Measurements from ENCODE around the gene TMOD2.

Gene TMOD2

DNA sequence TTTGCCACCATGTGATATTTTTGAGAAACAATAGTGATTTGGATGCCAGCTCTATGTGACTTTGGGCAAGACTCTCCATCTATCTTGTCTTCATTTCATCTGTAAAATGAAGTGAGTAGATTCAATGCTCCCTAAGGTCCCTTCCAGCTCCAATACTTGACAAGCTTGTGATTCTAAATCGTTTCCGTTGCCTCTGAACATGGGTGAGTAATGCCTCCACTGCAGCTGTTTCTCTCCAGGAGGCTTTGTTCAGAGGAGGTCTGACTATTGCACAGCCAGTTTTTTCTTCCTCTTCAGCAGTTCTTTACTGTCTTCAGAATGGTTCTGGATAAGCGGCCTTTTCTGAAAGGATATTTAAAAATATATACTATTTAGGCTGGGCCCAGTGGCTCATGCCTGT, 63.2 kb downstream of the TMOD2 start:
- no CpG with 5 or more reads among the region's 3 CpGs for WGBS (ENCODE audit: insufficient coverage, insufficient read length)
- H3K4me3 ChIP-seq (ENCODE audit: low read length), result no peak overlapping the region
- DNase-seq (ENCODE audit: low read depth, low spot score), result no peak
- no peaks in the 10 kb centered on the region for H3K9me3 ChIP-seq (ENCODE audit: control insufficient read depth, insufficient read depth, low read length)
- H3K27ac ChIP-seq (ENCODE audit: low read length), result no peak overlapping the region
- H3K4me1 ChIP-seq (ENCODE audit: control insufficient read depth, insufficient read depth, low read length), result no peaks in the 10 kb centered on the region
- no peaks in the 10 kb centered on the region for H3K36me3 ChIP-seq (ENCODE audit: control insufficient read depth, insufficient read depth, low read length)
- H3K27me3 ChIP-seq (ENCODE audit: control insufficient read depth, insufficient read depth, low read length), result no peaks in the 10 kb centered on the region

DNA sequence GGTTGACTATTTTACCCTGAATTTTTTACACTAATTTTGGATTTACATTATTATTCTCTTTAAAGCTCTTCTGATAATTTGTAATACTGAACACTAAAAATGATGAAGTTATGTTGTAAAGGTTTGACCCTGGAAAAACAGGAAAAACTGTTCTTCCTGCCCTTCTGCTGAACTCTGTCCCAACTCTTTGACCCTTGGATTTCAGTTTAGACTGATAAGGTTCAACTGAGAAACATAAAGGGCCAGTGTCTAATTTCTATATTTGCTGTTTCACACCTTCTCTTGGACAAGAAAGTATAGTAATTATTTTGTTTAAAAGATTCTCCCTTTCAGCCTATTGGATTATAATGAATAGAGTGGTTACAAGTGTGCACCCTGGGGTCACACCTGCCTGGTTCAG, 65.2 kb downstream of the TMOD2 start:
- no peaks in the 10 kb centered on the region for H3K36me3 ChIP-seq (ENCODE audit: control insufficient read depth, insufficient read depth, low read length)
- no peaks in the 10 kb centered on the region for H3K27me3 ChIP-seq (ENCODE audit: control insufficient read depth, insufficient read depth, low read length)
- no peak overlapping the region for H3K4me3 ChIP-seq (ENCODE audit: low read length)
- H3K9me3 ChIP-seq (ENCODE audit: control insufficient read depth, insufficient read depth, low read length), result no peaks in the 10 kb centered on the region
- DNase-seq (ENCODE audit: low read depth, low spot score), result no peak
- no peaks in the 10 kb centered on the region for H3K4me1 ChIP-seq (ENCODE audit: control insufficient read depth, insufficient read depth, low read length)
- H3K27ac ChIP-seq (ENCODE audit: low read length), result no peak overlapping the region

DNA sequence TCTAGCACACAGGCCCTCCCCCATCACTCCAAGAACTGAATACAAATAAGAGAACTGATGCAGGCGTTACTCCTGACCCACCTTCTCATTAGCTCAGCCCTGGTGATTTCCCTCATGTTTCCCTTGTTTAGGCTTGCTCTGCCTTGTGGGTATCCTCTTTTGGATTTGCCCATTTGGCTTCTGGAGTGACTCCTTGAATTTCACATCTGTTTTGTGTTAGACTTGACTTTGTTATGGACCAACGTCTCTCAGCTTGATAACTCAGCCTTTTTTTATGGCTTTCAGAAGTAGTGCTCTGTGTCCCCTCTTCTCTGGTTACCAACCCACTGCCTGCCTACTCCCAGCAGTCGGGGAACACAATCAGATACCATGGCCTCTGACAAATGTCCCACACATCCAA, 66.8 kb downstream of the TMOD2 start:
- no peak overlapping the region for H3K4me3 ChIP-seq (ENCODE audit: low read length)
- no CpG with 5 or more reads among the region's 3 CpGs for WGBS (ENCODE audit: insufficient coverage, insufficient read length)
- no peak overlapping the region for H3K27ac ChIP-seq (ENCODE audit: low read length)
- H3K27me3 ChIP-seq (ENCODE audit: control insufficient read depth, insufficient read depth, low read length), result no peaks in the 10 kb centered on the region
- no peaks in the 10 kb centered on the region for H3K4me1 ChIP-seq (ENCODE audit: control insufficient read depth, insufficient read depth, low read length)
- H3K36me3 ChIP-seq (ENCODE audit: control insufficient read depth, insufficient read depth, low read length), result no peaks in the 10 kb centered on the region
- no peak for DNase-seq (ENCODE audit: low read depth, low spot score)
- H3K9me3 ChIP-seq (ENCODE audit: control insufficient read depth, insufficient read depth, low read length), result no peaks in the 10 kb centered on the region

DNA sequence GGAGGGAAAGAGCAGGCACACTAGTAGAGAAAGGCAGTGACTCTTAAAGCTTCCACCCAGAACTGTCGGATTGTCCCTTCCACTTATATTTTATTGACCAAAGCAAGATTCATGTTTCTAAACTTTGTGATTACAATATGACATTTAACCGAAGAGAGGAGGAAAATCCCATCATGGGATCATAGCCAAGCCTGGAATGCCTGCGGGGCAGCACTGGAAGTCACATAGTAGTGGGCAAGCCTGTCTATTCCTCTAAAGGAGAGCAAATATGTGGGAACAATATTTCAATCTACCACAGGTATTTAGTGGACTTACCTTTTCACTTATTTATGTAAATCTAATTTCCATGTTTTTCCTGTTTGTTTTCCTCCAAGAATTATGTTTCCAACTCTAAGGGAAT, 74.3 kb downstream of the TMOD2 start:
- Histone ChIP-seq H3K4me3 (ENCODE audit: low read length) (no peak overlapping the region), H3K36me3 (ENCODE audit: control insufficient read depth, insufficient read depth, low read length) (no peaks in the 10 kb centered on the region), H3K9me3 (ENCODE audit: control insufficient read depth, insufficient read depth, low read length) (no peaks in the 10 kb centered on the region), H3K27ac (ENCODE audit: low read length) (no peak overlapping the region), H3K27me3 (ENCODE audit: control insufficient read depth, insufficient read depth, low read length) (no peaks in the 10 kb centered on the region), H3K4me1 (ENCODE audit: control insufficient read depth, insufficient read depth, low read length) (no peaks in the 10 kb centered on the region)
- DNase-seq (ENCODE audit: low read depth, low spot score), result no peak
- WGBS (ENCODE audit: insufficient coverage, insufficient read length), result no CpG with 5 or more reads among the region's 3 CpGs

DNA sequence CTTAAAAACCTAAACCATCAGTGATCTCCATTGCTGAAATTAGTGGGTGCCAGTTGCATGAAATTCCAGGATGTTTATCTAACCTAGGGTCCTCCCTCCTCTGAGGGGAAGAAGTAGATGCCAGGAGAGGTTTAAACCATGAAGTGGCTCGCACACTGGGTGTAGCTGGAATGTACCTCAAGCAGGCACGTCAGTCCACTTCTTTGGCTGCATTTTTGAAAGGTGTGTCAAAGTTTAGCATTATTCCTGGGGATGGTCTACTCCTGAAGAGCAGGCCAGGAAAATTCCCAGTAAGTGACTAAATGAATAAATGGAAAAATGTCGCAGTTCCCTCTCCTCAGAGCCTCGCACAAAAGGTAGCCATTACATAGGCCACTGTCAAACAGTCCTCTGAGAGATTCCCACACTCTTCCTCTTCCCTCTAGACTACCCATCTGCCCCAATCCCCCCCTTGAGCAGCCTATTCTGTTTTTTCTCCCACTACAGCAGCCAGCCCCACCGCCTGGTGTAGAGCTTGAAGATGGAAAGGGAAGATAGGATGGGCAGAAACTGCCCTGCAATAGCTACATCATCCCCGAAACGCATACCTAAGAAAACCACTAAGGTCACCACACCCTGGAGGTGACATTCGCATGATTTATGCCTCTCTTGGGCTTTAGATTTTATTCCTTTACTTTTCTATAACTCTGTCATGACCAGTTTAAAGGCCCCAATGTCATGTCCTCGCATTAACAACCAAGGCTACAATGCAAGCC, 77.4 kb downstream of the TMOD2 start:
- no peaks in the 10 kb centered on the region for H3K4me1 ChIP-seq (ENCODE audit: control insufficient read depth, insufficient read depth, low read length)
- no peaks in the 10 kb centered on the region for H3K36me3 ChIP-seq (ENCODE audit: control insufficient read depth, insufficient read depth, low read length)
- WGBS (ENCODE audit: insufficient coverage, insufficient read length), result no CpG with 5 or more reads among the region's 9 CpGs
- H3K27ac ChIP-seq (ENCODE audit: low read length), result no peak overlapping the region
- no peak overlapping the region for H3K4me3 ChIP-seq (ENCODE audit: low read length)
- no peaks in the 10 kb centered on the region for H3K27me3 ChIP-seq (ENCODE audit: control insufficient read depth, insufficient read depth, low read length)
- no peak for DNase-seq (ENCODE audit: low read depth, low spot score)
- H3K9me3 ChIP-seq (ENCODE audit: control insufficient read depth, insufficient read depth, low read length), result no peaks in the 10 kb centered on the region

DNA sequence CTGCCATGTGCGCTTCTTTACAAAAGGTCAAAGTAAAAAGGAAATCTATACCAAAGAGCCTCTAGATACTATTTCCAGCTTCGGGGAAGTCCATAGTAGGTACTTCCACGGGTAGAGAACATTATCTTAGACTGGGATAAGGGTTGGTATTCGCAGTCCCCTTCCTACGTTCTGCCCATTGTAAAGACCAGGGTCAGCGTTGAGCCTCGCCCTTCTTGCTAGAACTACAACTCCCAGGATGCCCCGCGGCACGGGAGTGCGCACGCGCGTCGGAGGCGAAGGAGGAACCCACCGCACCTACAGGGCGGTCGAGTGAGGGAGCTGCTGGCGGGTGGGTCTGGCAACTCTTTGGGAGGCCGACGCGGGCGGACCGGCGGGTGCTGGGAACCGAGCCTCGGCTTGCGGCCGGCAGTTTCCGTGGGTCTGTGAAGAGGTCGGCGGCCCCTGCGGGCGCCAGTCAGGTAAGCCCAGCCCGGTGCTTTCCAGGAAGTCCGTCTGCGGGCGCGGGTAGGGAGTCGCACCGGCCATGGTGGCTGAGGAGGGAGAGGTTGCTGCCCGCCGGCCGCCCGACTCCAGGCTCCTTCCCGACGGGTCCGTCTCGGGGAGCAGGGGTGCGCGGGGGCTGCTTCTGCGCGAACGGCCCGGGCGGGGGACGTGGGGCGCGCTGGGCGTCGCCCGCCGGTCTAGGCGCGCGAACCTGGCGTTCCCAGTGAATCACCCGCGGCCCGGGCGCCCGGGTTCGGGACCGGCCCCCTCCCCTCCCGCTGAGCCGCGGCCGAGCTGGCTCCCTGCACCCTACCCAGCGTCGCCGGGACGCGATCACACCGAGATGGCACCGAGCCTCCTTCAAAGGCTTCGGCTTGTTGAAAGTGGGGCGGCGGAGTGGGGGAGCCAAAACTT, 78.2 kb downstream of the TMOD2 start, which contains the start of gene TMOD3:
Gene TMOD3 (plus strand): TSS at position 278 of the 900 bp plus-strand sequence. CDS start 33,232 bp downstream, outside the sequence.
- DNase-seq (ENCODE audit: low read depth, low spot score), result peak; percentile 78
- Histone ChIP-seq H3K4me3 (ENCODE audit: low read length) (peak within 1 kb of the TSS; percentile 80), H3K4me1 (ENCODE audit: control insufficient read depth, insufficient read depth, low read length) (0 out of 2 replicates have a peak, but pooled peaks cover under 1% of the 10 kb centered on the region), H3K27me3 (ENCODE audit: control insufficient read depth, insufficient read depth, low read length) (no peaks in the 10 kb centered on the region), H3K9me3 (ENCODE audit: control insufficient read depth, insufficient read depth, low read length) (no peaks in the 10 kb centered on the region), H3K27ac (ENCODE audit: low read length) (no peak within 1 kb of the TSS), H3K36me3 (ENCODE audit: control insufficient read depth, insufficient read depth, low read length) (no peaks in the 10 kb centered on the region)
- no CpG with 5 or more reads among the region's 89 CpGs for WGBS (ENCODE audit: insufficient coverage, insufficient read length)

GRCh38 chr15:51830276-51830806, 78.9 kb downstream of the TMOD2 start:
- WGBS (ENCODE audit: insufficient coverage, insufficient read length), result no CpG with 5 or more reads among the region's 8 CpGs
- Histone ChIP-seq H3K4me1 (ENCODE audit: control insufficient read depth, insufficient read depth, low read length) (0 out of 2 replicates have a peak, but pooled peaks cover 1% of the 10 kb centered on the region), H3K9me3 (ENCODE audit: control insufficient read depth, insufficient read depth, low read length) (no peaks in the 10 kb centered on the region), H3K36me3 (ENCODE audit: control insufficient read depth, insufficient read depth, low read length) (no peaks in the 10 kb centered on the region), H3K27ac (ENCODE audit: low read length) (no peak overlapping the region), H3K4me3 (ENCODE audit: low read length) (peak overlapping the region; percentile 80), H3K27me3 (ENCODE audit: control insufficient read depth, insufficient read depth, low read length) (no peaks in the 10 kb centered on the region)
- no peak for DNase-seq (ENCODE audit: low read depth, low spot score)

DNA sequence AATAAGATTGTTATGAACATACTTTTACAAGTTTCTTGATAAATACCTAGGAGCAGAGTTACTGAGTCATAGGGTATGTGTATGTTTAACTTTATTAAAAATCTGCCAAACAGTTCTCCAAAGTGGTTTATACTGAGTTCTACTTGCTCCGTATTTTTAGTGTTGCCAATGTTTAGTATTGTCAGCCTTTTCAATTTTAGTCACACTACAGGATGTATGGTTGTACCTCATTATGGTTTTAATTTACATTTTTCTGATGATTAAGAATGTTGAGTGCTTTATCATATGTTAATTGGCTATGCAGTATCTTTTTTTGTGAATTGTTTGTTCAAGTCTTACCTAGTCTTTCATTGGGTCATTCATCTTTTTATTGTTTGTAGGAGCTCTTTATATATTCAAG, 82.4 kb downstream of the TMOD2 start:
- Histone ChIP-seq H3K27me3 (ENCODE audit: control insufficient read depth, insufficient read depth, low read length) (no peaks in the 10 kb centered on the region), H3K27ac (ENCODE audit: low read length) (no peak overlapping the region), H3K4me3 (ENCODE audit: low read length) (no peak overlapping the region), H3K36me3 (ENCODE audit: control insufficient read depth, insufficient read depth, low read length) (no peaks in the 10 kb centered on the region), H3K9me3 (ENCODE audit: control insufficient read depth, insufficient read depth, low read length) (no peaks in the 10 kb centered on the region), H3K4me1 (ENCODE audit: control insufficient read depth, insufficient read depth, low read length) (0 out of 2 replicates have a peak, but pooled peaks cover 1% of the 10 kb centered on the region)
- no CpG with 5 or more reads among the region's 1 CpG for WGBS (ENCODE audit: insufficient coverage, insufficient read length)
- DNase-seq (ENCODE audit: low read depth, low spot score), result no peak

- Histone ChIP-seq H3K4me3 (ENCODE audit: low read length) (no peak overlapping the region), H3K36me3 (ENCODE audit: control insufficient read depth, insufficient read depth, low read length) (no peaks in the 10 kb centered on the region), H3K9me3 (ENCODE audit: control insufficient read depth, insufficient read depth, low read length) (no peaks in the 10 kb centered on the region), H3K27ac (ENCODE audit: low read length) (no peak overlapping the region), H3K4me1 (ENCODE audit: control insufficient read depth, insufficient read depth, low read length) (peaks cover 2% of the 10 kb centered on the region; the same call in 1 of the 2 replicates), H3K27me3 (ENCODE audit: control insufficient read depth, insufficient read depth, low read length) (no peaks in the 10 kb centered on the region)
- WGBS (ENCODE audit: insufficient coverage, insufficient read length), result no CpG with 5 or more reads among the region's 4 CpGs
- DNase-seq (ENCODE audit: low read depth, low spot score), result no peak
Measured at GRCh38 chr15:51837792-51838251, 86.4 kb downstream of the TMOD2 start.

- Histone ChIP-seq H3K36me3 (ENCODE audit: control insufficient read depth, insufficient read depth, low read length) (no peaks in the 10 kb centered on the region), H3K27ac (ENCODE audit: low read length) (no peak overlapping the region), H3K4me3 (ENCODE audit: low read length) (no peak overlapping the region), H3K27me3 (ENCODE audit: control insufficient read depth, insufficient read depth, low read length) (no peaks in the 10 kb centered on the region), H3K4me1 (ENCODE audit: control insufficient read depth, insufficient read depth, low read length) (peaks cover 3% of the 10 kb centered on the region; the same call in 1 of the 2 replicates), H3K9me3 (ENCODE audit: control insufficient read depth, insufficient read depth, low read length) (no peaks in the 10 kb centered on the region)
- no peak for DNase-seq (ENCODE audit: low read depth, low spot score)
- no CpG with 5 or more reads among the region's 2 CpGs for WGBS (ENCODE audit: insufficient coverage, insufficient read length)
Measured at GRCh38 chr15:51838270-51838669, 86.9 kb downstream of the TMOD2 start.
